HepG2 (cell line): Measurements from ENCODE around the gene SARS2. TPM values are rescaled to one million over a fixed set of nuclear protein-coding genes. Genes with fewer than 3 reads are reported as not detected.

Source experiments
- CCAR2 ChIP-seq: fragments of 200-400 bp; formaldehyde crosslinking; optimal IDR thresholded peaks from 2 replicates; pipeline ENCODE3; 2018; ENCODE audit warnings: low read depth, mild to moderate bottlenecking, low read length, moderate library complexity
- GABPB1 ChIP-seq: IDR thresholded peaks from 2 replicates; pipeline ENCODE4 v1.6.1; 2016; ENCODE audit warnings: mild to moderate bottlenecking, missing genetic modification reagents, moderate library complexity, missing compliant biosample characterization
- GLI4 ChIP-seq: sonication (generic); formaldehyde crosslinking; IDR thresholded peaks from 2 replicates; pipeline ENCODE4 v1.5.1; 2020; ENCODE audit warnings: missing genetic modification reagents, mild to moderate bottlenecking, moderate library complexity, borderline replicate concordance
- IRF2 ChIP-seq: IDR thresholded peaks from 2 replicates; pipeline ENCODE4 v1.6.1; 2018; ENCODE audit warnings: missing genetic modification reagents, missing compliant biosample characterization
- NR1H2 ChIP-seq: sonication (generic); formaldehyde crosslinking; IDR thresholded peaks from 2 replicates; pipeline ENCODE4 v1.8.1; 2022; ENCODE audit warnings: low read depth, missing genetic modification reagents, borderline replicate concordance
- POLR2AphosphoS2 ChIP-seq: IDR thresholded peaks from 2 replicates; pipeline ENCODE4 v1.6.1; 2011; ENCODE audit warnings: low read depth, low read length, improper control_type of control experiment
- POLR2G ChIP-seq: fragments of 200-400 bp; formaldehyde crosslinking; IDR thresholded peaks from 2 replicates; pipeline ENCODE4 v1.6.1; 2018; ENCODE audit warnings: mild to moderate bottlenecking, low read depth, low read length, moderate library complexity
- PRDM15 ChIP-seq: sonication (generic); formaldehyde crosslinking; IDR thresholded peaks from 2 replicates; pipeline ENCODE4 v1.4.0; 2020; ENCODE audit warnings: missing genetic modification reagents
- PREB ChIP-seq: sonication (generic); formaldehyde crosslinking; IDR thresholded peaks from 2 replicates; pipeline ENCODE4 v1.4.0; 2020; ENCODE audit warnings: missing genetic modification reagents
- TP53 ChIP-seq: sonication (generic); formaldehyde crosslinking; conservative IDR thresholded peaks from 2 replicates; pipeline ENCODE4 v1.4.0; 2020; ENCODE audit warnings: missing genetic modification reagents
- ZBTB1 ChIP-seq: sonication (generic); formaldehyde crosslinking; IDR thresholded peaks from 2 replicates; pipeline ENCODE4 v1.4.0; 2020; ENCODE audit warnings: missing genetic modification reagents, borderline replicate concordance
- ZEB1 ChIP-seq: IDR thresholded peaks from 2 replicates; pipeline ENCODE4 v1.6.1; 2012; ENCODE audit warnings: mild to moderate bottlenecking, low read depth, inconsistent platforms; ENCODE audit not compliant: insufficient replicate concordance
- ZFP82 ChIP-seq: sonication (generic); formaldehyde crosslinking; IDR thresholded peaks from 2 replicates; pipeline ENCODE4 v1.5.1; 2020; ENCODE audit warnings: mild to moderate bottlenecking, missing genetic modification reagents, borderline replicate concordance
- ZNF263 ChIP-seq: sonication (generic); formaldehyde crosslinking; IDR thresholded peaks from 2 replicates; pipeline ENCODE4 v1.4.0; 2020; ENCODE audit warnings: missing genetic modification reagents
- ZNF460 ChIP-seq: sonication (generic); formaldehyde crosslinking; IDR thresholded peaks from 2 replicates; pipeline ENCODE4 v1.5.1; 2020; ENCODE audit warnings: missing genetic modification reagents, mild to moderate bottlenecking, borderline replicate concordance
- ZNF496 ChIP-seq: sonication (generic); formaldehyde crosslinking; IDR thresholded peaks from 2 replicates; pipeline ENCODE4 v1.8.1; 2023; ENCODE audit warnings: mild to moderate bottlenecking, moderate library complexity, missing genetic modification reagents; ENCODE audit not compliant: insufficient replicate concordance
- ZNF552 ChIP-seq: sonication (generic); formaldehyde crosslinking; IDR thresholded peaks from 2 replicates; pipeline ENCODE4 v1.9.0; 2022; ENCODE audit warnings: missing genetic modification reagents, mild to moderate bottlenecking, borderline replicate concordance
- ZNF556 ChIP-seq: sonication (generic); formaldehyde crosslinking; IDR thresholded peaks from 2 replicates; pipeline ENCODE4 v1.4.0; 2020; ENCODE audit warnings: mild to moderate bottlenecking, missing genetic modification reagents, borderline replicate concordance
- ZNF782 ChIP-seq: sonication (generic); formaldehyde crosslinking; IDR thresholded peaks from 2 replicates; pipeline ENCODE4 v1.4.0; 2020; ENCODE audit warnings: missing genetic modification reagents, mild to moderate bottlenecking, borderline replicate concordance
- ZNF850 ChIP-seq: sonication (generic); formaldehyde crosslinking; conservative IDR thresholded peaks from 2 replicates; pipeline ENCODE4 v1.9.0; 2021; ENCODE audit warnings: mild to moderate bottlenecking, missing genetic modification reagents
- ZXDC ChIP-seq: sonication (generic); formaldehyde crosslinking; IDR thresholded peaks from 2 replicates; pipeline ENCODE4 v1.5.0; 2020; ENCODE audit warnings: mild to moderate bottlenecking, missing genetic modification reagents
- polyA plus RNA-seq, 8 experiments: library from polyadenylated mRNA; depleted of rRNA in 3 of 8; stranded (reverse) in 7 of 8; unstranded in 1 of 8; fragments of >200 nt; fragmentation: Illumina TruSeq in 4 of 8; extraction: Trizol in 4 of 8; gene quantifications; 2 replicates each; pipeline versions ENCODE4 v1.2.1 to v1.2.3, GENCODE V29; 2011 to 2016; ENCODE audit warnings: low read depth in 4 of 8, missing spikeins in 1 of 8, mixed read lengths in 1 of 8; ENCODE audit not compliant: insufficient read depth in 1 of 8
- total RNA-seq, 5 experiments: library from RNA; depleted of rRNA; stranded (reverse); fragments of >200 nt; fragmentation: Illumina TruSeq; extraction: Trizol; gene quantifications; 2 replicates each; pipeline ENCODE4 v1.2.3, GENCODE V29; 2016; ENCODE audit warnings: low read depth in 1 of 5

The SARS2 gene
- total and polyA plus RNA-seq, 2 of the 13 experiments (the other 11 are each of a cell fraction or from before 2014, with no cell fraction given), result 40.0 to 48.6 TPM

- no peak for TF ChIP-seq ZNF496
- TF ChIP-seq ZFP82, result peak; percentile 19; the same call in 1 of the 2 replicates
- peak; percentile 98 for TF ChIP-seq IRF2 (CRISPR knock-in tag)
- TF ChIP-seq POLR2AphosphoS2, result no peak
- peak; percentile 68; the same call in 1 of the 2 replicates for TF ChIP-seq ZNF556 (CRISPR knock-in tag)
- no peak for TF ChIP-seq ZNF850 (CRISPR knock-in tag)
- TF ChIP-seq ZXDC (CRISPR knock-in tag), result no peak
- TF ChIP-seq ZNF552 (CRISPR knock-in tag), result no peak
- no peak for TF ChIP-seq CCAR2
- no peak for TF ChIP-seq ZBTB1 (CRISPR knock-in tag)
- TF ChIP-seq PREB, result no peak
- 0 out of 2 replicates have a peak, but pooled peaks have one; percentile 50 for TF ChIP-seq TP53
- no peak for TF ChIP-seq ZEB1
- TF ChIP-seq NR1H2, result no peak
- TF ChIP-seq ZNF460 (CRISPR knock-in tag), result no peak
- TF ChIP-seq ZNF263, result peak; percentile 95
- TF ChIP-seq GABPB1 (CRISPR knock-in tag), result peak; percentile 95
- peak; percentile 71 for TF ChIP-seq POLR2G
- no peak for TF ChIP-seq ZNF782 (CRISPR knock-in tag)
- TF ChIP-seq GLI4 (CRISPR knock-in tag), result no peak
- peak; percentile 72 for TF ChIP-seq PRDM15 (CRISPR knock-in tag)
Measured at GRCh38 chr19:38899447-38900201, 30.9 kb downstream of the SARS2 start, which contains the start of the genes NFKBIB and SIRT2 (continued).
